ENCODE measurements around the gene BMPR1B.

DNA sequence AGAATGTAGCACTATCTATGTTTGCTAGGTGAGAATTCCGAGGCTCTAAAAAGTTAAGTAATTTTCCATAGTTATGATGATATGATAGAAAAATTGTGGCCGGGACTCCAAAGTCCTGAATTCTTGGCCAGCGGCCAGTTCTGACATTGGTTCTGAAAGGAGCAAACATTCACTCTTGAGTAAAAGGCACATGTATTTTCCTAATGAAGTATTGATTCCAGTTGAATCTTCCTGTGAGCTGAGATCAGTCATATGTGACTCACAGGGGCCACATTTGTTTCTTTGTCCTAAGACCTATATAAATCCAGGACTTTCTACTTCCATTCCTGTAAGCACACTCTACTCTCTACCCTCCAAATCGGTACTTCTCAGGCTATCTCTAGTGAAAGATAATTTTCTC, 349.9 kb downstream of the BMPR1B start:
- TF ChIP-seq POLR2AphosphoS5 (IDR thresholded peaks at IDR 0.05; ENCODE audit: low read depth, low read length) (no peak), POLR2A (IDR thresholded peaks at IDR 0.05; ENCODE audit: low read depth, low read length) (no peak), TAF1 (IDR thresholded peaks at IDR 0.05; ENCODE audit: borderline replicate concordance, low read depth, low read length) (no peak)

All from GM12892 (cell line).